ENCODE data around the gene SLC14A1. TPM values are rescaled to one million over a fixed set of nuclear protein-coding genes. Genes with fewer than 3 reads are reported as not detected.

SLC14A1 gene
- total RNA-seq (2022; extraction: Qiagen RNA extraction; ENCODE audit: low read depth) = 0.17 to 0.21 TPM (median 0.19 TPM) in 4 of 5 replicates, not detected in the other

DNA sequence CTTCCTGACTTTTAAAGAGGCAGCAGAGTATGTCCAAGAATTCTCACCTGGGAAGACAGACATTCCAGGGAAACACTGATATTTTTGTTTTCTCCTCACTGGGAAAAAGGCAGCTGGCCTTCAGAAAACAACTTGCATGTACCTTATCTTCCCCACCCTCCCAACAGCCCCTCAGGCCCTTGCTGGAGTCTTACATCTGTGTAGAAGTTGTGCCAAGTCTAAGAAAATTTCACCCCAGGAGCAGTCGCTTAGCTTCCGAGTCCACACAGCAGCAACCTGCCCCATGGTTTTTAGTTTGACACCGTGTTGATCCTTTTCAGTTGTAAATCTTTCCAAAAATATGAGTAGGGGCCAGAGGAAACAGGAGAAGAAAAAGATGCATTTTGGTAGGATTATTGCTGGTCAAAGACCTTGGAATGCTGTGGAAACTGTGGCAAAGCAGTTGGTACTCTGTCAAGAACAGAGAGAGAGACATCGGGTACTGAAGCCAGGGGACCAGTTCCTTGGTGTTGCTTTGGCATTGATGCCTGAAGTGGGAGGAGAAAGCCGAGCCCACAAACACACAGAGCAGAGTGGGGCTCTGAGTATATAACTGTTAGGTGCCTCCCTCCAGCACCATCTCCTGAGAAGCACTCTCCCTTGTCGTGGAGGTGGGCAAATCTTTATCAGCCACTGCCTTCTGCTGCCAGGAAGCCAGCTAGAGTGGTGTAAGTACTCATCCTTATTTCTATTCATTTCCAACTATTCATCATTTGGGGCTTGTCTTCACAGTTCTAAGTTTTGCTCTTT, at the start of gene SLC14A1:
SLC14A1 (plus strand) TSS at position 615 of the 789 bp plus-strand sequence. CDS start 6,140 bp downstream, outside the sequence.

Other genes starting within 250 kb of the SLC14A1 start
- not detected in 5 replicates for gene SLC14A2, start 108.7 kb upstream of the SLC14A1 start, total RNA-seq (2022; extraction: Qiagen RNA extraction; ENCODE audit: low read depth)
- gene SIGLEC15, start 101.5 kb downstream of the SLC14A1 start, total RNA-seq (2022; extraction: Qiagen RNA extraction; ENCODE audit: low read depth) = 0.05 to 0.44 TPM (median 0.08 TPM) in 4 of 5 replicates, not detected in the other
- 3.3 to 5.6 TPM (median 4.7 TPM) in 5 replicates for gene EPG5, start 243.1 kb downstream of the SLC14A1 start, total RNA-seq (2022; extraction: Qiagen RNA extraction; ENCODE audit: low read depth)